GM21447 (cell line): Measurements from ENCODE around the gene IL3RA.
"Not testable (repeated sequence)": the region's sequence is repeated elsewhere in the genome, so short reads cannot be mapped to it uniquely, and the experiment has no call there.

Source experiments
- ATAC-seq: cut with Tn5 transposase; IDR thresholded peaks from one replicate; pipeline ENCODE4 v1.9.1; 2021; ENCODE audit not compliant: unreplicated experiment

The IL3RA gene

DNA sequence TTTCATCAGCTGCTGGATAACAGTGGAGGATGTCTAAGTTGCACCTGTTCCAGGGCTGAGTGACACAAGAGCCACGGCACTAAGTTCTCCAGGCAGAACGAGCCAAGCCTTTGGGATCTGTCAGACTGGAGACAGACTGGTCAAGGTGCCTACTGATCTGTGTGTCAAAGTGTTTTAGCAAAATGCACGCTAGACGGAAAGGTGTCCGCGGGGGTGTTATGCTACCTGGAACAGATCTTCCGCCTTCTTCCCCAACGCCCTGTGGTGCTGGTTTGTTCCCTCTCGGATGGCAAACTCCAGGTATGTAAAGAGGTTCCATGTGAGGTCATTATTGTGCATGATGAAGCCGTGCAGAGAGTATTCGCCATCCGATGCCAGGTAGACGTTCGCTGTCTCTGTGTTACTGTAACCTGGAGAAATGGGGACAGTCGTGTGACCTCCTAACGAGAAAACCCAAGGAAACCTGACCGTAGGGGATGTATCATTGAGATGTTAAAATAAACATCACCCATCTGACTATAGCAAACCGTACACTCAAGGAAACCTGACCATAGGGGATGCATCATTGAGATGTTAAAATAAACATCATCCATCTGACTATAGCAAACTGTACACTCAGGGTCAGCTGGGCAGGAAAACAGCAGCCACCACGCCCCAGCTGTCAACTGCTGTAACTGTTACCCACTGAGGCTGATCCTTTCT is 85.0 kb downstream of the IL3RA start:
- no peak for ATAC-seq

DNA sequence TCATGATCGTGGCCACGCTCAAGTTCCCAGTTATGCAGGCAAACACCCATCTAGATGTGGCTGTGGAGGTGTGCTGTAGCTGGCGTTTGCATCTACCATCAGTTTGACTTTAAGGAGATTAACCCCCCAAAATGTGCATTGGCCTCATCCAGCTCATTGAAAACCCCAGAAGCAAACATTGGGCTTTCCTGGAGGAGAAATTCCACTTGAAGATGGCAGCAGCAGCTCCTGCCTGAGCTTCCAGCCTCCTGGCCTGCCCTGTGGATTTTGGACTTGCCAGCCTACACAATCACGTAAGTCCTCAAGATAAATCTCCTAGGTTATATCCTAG is 85.5 kb downstream of the IL3RA start:
- no peak for ATAC-seq

DNA sequence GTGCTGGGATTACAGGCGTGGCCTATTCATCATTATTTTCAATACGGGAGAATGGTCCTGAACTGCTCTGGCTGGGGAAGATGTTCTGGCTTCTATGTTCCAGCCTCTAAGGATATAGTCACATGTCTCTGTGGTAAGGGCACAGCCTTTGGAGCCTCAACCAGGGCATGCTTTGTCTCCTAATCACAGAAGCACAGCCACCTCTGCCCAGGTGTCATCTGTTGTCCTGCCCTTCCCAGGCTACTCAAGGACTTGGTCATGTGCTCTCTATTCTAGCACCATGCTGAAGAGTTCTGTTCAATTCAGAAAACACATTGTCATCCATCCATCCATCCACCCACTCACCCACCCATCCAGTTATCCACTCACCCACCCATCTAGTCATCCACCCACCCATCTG is 86.6 kb downstream of the IL3RA start:
- no peak for ATAC-seq

DNA sequence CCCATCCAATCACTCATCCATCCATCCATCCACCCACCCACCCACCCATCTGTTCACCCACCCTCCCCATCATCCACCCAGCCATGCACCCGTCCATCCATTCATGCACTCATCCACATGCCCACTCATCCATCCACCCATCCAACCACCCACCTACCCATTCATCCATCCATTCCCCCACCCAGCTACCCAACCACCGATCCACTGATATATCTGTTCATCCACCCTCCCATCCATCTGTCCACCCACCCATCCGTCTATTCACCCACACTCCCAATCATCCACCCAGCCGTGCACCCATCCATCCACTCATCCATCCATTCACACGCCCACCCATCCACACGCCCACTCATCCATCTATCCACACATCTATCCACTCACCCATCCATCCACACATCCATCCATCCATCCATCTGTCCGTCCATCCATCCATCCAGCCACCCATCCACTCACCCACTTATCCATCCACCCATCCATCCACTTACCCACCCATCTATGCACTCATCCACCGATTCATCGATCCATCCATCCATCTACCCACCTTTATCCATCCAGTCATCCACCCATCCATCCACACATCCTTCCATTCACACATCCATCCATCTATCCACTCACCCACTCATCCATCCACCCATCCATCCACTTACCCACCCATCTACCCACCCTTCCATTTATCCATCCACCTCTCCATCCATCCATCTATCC is 87.7 kb downstream of the IL3RA start:
- no peak for ATAC-seq

DNA sequence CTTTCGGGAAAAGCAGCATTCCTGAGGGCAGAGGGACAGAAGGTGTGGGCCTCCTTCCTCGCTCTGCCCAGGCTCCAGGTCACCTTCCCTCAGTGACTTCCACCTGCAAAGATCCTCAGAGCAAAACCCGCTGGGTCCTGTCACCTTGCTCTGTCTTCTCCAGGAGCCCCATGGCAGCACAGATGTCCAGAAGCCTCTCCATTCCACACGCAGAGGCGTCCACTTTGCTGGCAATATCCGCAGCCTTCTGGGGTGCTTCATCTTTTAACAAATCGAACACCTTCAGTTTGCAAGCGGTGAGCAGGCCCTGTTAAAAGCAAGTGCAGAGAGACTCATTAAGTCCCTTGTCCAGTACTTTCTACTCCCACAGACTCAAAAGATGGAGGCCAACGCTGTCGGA is 88.8 kb downstream of the IL3RA start:
- ATAC-seq = no peak

DNA sequence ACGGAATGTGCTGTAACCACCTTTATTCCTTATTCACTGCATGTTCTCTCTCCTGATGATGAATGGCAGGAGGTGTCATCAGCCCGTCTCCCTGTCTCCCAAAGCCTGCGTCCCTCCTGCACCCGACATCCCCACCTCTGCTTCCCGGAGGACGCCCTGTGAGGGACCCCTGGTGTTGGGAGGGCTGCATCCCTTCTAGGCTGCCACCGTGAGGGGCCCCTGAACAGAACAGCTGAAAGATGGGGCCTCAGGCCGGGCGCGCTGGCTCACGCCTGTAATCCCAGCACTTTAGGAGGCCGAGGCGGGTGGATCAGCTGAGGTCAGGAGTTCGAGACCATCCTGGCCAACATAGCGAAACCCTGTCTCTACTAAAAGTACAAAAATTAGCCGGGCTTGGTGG is 89.7 kb downstream of the IL3RA start:
- not testable (repeated sequence) for ATAC-seq

DNA sequence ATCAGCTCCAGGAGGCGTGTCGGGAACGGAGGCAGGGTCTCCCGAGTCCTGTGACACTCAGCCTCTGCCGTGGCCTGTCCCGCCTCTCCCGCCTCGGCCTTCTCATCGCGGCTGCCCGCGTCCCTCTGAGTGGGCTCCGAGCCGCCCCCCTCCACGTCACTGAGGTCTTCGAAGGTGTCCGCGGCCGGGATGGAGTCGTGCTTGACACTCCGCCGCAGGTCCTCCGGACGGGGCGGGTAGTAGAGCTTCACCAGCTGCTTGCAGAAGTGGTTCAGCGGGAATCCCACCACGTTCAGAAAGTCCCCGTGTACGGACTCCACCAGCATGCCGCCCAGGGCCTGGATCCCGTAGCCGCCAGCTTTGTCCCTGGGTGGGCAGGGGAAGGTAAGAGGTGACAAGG is 91.2 kb downstream of the IL3RA start:
- ATAC-seq = no peak

DNA sequence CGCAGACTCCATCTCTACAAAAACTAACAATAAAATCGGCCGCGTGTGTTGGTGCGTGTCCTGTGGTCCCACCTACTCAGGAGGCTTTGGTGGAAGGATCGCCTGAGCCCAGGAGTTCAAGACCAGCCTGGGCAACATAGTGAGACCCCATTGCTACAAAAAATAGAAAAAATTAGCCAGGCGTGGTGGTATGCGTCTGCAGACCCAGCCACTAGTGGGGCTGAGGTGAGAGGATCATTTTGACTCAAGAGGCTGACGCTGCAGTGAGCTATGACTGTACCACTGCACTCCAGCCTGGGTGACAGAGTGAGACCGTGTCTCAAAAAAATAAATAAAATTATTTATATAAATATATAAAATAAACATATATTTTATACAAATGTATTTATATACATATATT is 93.9 kb downstream of the IL3RA start:
- ATAC-seq = no peak
